Kidney glomerular epithelial cell (primary cell): ENCODE measurements around the gene UNC5CL.
A peak's percentile ranks its signal among the peaks of the same experiment; 100 is the strongest.
"Not testable (repeated sequence)": the region's sequence is repeated elsewhere in the genome, so short reads cannot be mapped to it uniquely, and the experiment has no call there.

Experiments
- DNase-seq: peaks from one replicate; lab custom pipeline; 2025; lab: John Stamatoyannopoulos, UW

UNC5CL gene

GRCh38 chr6:41038205-41038604, 816 bp downstream of the UNC5CL start:
- no peak for DNase-seq

- DNase-seq: no peak
Observed at GRCh38 chr6:41037107-41037900, 1.7 kb downstream of the UNC5CL start.

GRCh38 chr6:41036601-41037000, 2.4 kb downstream of the UNC5CL start:
- no peak for DNase-seq

GRCh38 chr6:41036186-41036585, 2.8 kb downstream of the UNC5CL start:
- DNase-seq: peak; percentile 32

- no peak for DNase-seq
Observed at GRCh38 chr6:41033776-41034175, 5.2 kb downstream of the UNC5CL start.

- DNase-seq: no peak
Observed at GRCh38 chr6:41032830-41033229, 6.2 kb downstream of the UNC5CL start.

- DNase-seq: no peak
Observed at GRCh38 chr6:41028561-41029412, 10.2 kb downstream of the UNC5CL start.

- peak; percentile 78 for DNase-seq
Observed at GRCh38 chr6:41027799-41028560, 11.0 kb downstream of the UNC5CL start.

GRCh38 chr6:41027241-41027640, 11.8 kb downstream of the UNC5CL start:
- no peak for DNase-seq

- no peak for DNase-seq
Observed at GRCh38 chr6:41025966-41026530, 13.0 kb downstream of the UNC5CL start.

GRCh38 chr6:41023114-41023513, 15.9 kb downstream of the UNC5CL start:
- DNase-seq: no peak

GRCh38 chr6:41022294-41022693, 16.7 kb downstream of the UNC5CL start:
- peak; percentile 45 for DNase-seq

GRCh38 chr6:41021832-41022231, 17.2 kb downstream of the UNC5CL start:
- peak; percentile 41 for DNase-seq

GRCh38 chr6:41017663-41018062, 21.4 kb downstream of the UNC5CL start:
- no peak for DNase-seq

- DNase-seq: not testable (repeated sequence)
Observed at GRCh38 chr6:41015860-41016259, 23.2 kb downstream of the UNC5CL start.

- DNase-seq: no peak
Observed at GRCh38 chr6:41014780-41015179, 24.2 kb downstream of the UNC5CL start.

GRCh38 chr6:41013466-41014153, 25.4 kb downstream of the UNC5CL start:
- DNase-seq: peak; percentile 87

- DNase-seq: no peak
Observed at GRCh38 chr6:41011673-41012072, 27.3 kb downstream of the UNC5CL start.

GRCh38 chr6:41009669-41010068, 29.4 kb downstream of the UNC5CL start:
- no peak for DNase-seq

GRCh38 chr6:41008011-41008410, 31.0 kb downstream of the UNC5CL start:
- DNase-seq: no peak

- not testable (repeated sequence) for DNase-seq
Observed at GRCh38 chr6:41006980-41007379, 32.0 kb downstream of the UNC5CL start.
